22Rv1 (cell line): ENCODE measurements around the gene EID3.
"Not testable (repeated sequence)": the region's sequence is repeated elsewhere in the genome, so short reads cannot be mapped to it uniquely, and the experiment has no call there.

Experiments
- CTCF ChIP-seq: fragments of 450-650 bp; IDR thresholded peaks from 2 replicates; pipeline ENCODE4 v1.5.1; 2017; ENCODE audit warnings: mild to moderate bottlenecking
- ZFX ChIP-seq: fragments of 450-650 bp; IDR thresholded peaks from 2 replicates; pipeline ENCODE4 v1.6.1; 2017; ENCODE audit warnings: antibody characterized with exemption, borderline replicate concordance

GRCh38 chr12:104328278-104328677 is 24.7 kb downstream of the EID3 start:
- not testable (repeated sequence) for TF ChIP-seq CTCF, ZFX
